Activated B cell treated with CpG ODN at 0.5 μM for 24 hours (primary cell): ENCODE results near the gene SRCAP. TPM values are rescaled to one million over a fixed set of nuclear protein-coding genes. Genes with fewer than 3 reads are reported as not detected.

Source experiments
- ATAC-seq: fragments of 200-7000 bp; cut with Tn5 transposase; one replicate; pipeline ENCODE4 v1.10.0; 2021; ENCODE audit warnings: low read depth, mild to moderate bottlenecking, moderate library complexity
- CTCF ChIA-PET: fragments of 350-600 bp; sonication (Branson Sonifier 250); formaldehyde crosslinking; loops from one replicate; lab custom pipeline; 2021; ENCODE audit warnings: antibody characterized with exemption; lab: Charles Lee
- POLR2A ChIA-PET: fragments of 350-600 bp; sonication (Branson Sonifier 250); formaldehyde crosslinking; loops from one replicate; lab custom pipeline; 2021; ENCODE audit warnings: antibody characterized with exemption; lab: Charles Lee
- DNase-seq: peaks from one replicate; pipeline ENCODE4 v3.0.0; 2022
- H3K27ac Mint-ChIP-seq: one replicate; pipeline ENCODE4 v1.8.0; 2020; ENCODE audit warnings: mixed read lengths
- H3K27me3 Mint-ChIP-seq: one replicate; pipeline ENCODE4 v1.8.0; 2021; ENCODE audit warnings: mixed read lengths
- H3K36me3 Mint-ChIP-seq: one replicate; pipeline ENCODE4 v1.8.0; 2021; ENCODE audit warnings: low read depth, mixed read lengths
- H3K4me1 Mint-ChIP-seq: one replicate; pipeline ENCODE4 v1.8.0; 2021; ENCODE audit warnings: mixed read lengths
- H3K4me3 Mint-ChIP-seq: one replicate; pipeline ENCODE4 v1.8.0; 2020; ENCODE audit warnings: mild to moderate bottlenecking, mixed read lengths
- H3K9me3 Mint-ChIP-seq: one replicate; pipeline ENCODE4 v1.8.0; 2020; ENCODE audit warnings: mixed read lengths
- intact Hi-C: fragments of 100-400 bp; cut with micrococcal nuclease; formaldehyde crosslinking; loops from one replicate; pipeline ENCODE4 v1.15.1; 2024
- total RNA-seq: library from RNA; stranded (reverse); gene quantifications from 2 replicates; pipeline ENCODE4 v1.2.3, GENCODE V29; 2022
- TF ChIP-seq, protein P1 (sequence below): fragments of 200-600 bp; IDR thresholded peaks from one replicate; pipeline ENCODE4 v1.8.0; 2022; ENCODE audit warnings: antibody characterized with exemption, mild to moderate bottlenecking

Gene SRCAP
- total RNA-seq, 1 donor from 2014 or later = 123 TPM

DNA sequence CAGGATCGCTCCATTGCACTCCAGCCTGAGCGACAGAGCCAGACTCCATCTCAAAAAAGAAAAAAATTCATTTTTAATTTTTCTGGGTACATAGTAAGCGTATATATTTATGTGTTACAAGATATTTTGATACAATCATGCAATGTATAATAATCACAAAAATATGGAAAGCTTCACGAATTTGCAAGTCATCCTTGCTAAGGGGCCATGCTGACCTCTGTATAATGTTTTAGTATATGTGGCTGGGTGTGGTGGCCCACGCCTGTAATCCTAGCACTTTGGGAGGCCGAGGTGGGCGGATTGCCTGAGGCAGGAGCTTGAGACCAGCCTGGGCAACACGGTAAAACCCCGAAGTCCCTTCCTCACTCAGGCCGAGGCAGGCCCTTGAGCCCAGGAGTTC is 23.8 kb upstream of the SRCAP start:
- no peak for ATAC-seq
- Mint-ChIP-seq H3K4me3 (no peak overlapping the region), H3K9me3 (no peaks in the 10 kb centered on the region), H3K4me1 (no peaks in the 10 kb centered on the region), H3K36me3 (peaks cover 13% of the 10 kb centered on the region), H3K27me3 (no peaks in the 10 kb centered on the region), H3K27ac (no peak overlapping the region)
- TF ChIP-seq, protein P1, sequence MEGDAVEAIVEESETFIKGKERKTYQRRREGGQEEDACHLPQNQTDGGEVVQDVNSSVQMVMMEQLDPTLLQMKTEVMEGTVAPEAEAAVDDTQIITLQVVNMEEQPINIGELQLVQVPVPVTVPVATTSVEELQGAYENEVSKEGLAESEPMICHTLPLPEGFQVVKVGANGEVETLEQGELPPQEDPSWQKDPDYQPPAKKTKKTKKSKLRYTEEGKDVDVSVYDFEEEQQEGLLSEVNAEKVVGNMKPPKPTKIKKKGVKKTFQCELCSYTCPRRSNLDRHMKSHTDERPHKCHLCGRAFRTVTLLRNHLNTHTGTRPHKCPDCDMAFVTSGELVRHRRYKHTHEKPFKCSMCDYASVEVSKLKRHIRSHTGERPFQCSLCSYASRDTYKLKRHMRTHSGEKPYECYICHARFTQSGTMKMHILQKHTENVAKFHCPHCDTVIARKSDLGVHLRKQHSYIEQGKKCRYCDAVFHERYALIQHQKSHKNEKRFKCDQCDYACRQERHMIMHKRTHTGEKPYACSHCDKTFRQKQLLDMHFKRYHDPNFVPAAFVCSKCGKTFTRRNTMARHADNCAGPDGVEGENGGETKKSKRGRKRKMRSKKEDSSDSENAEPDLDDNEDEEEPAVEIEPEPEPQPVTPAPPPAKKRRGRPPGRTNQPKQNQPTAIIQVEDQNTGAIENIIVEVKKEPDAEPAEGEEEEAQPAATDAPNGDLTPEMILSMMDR = no peak
- ChIA-PET POLR2A (interaction anchor here (0.7 kb wide), 1 partner anchor 8 kb away, joined by 6 read pairs; no protein-coding TSS in a partner anchor), CTCF (no interaction called here)
- intact Hi-C loops = no loop called here
- DNase-seq = no peak

DNA sequence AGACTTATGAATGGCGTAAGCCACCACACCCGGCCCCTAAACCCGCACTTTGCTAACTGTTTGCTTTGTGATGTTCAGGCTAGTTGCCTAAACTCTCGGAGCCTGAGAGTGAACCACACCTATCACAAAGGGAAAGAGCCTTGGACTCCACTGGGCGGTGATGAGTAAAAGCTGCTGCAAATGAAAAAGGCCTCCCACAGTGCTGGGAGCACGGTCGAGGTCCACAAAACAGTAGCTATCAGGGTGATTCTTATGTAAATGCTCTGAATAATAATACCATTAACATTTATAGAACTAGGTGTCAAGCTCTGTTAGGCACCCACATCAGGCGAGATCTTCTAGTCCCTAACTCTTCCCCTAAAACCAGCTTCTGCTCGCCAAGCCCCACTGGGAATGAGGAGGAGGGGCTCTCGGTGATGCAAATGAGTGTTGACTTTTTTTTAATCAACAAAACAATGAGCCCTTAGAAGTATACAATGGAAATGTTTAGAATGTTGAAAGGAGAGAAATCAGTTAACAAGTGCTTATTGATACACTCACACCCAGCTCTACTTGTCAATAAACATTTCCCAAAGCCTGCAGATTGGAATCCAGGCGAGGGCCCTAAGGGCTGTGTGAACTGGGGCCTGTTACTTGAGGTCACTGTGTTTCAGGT is 20.9 kb upstream of the SRCAP start:
- no peak overlapping the region for H3K27ac Mint-ChIP-seq
- intact Hi-C loops = no loop called here
- ChIA-PET CTCF (no interaction called here), POLR2A (interaction anchor here (0.7 kb wide), 1 partner anchor 50 kb away, joined by 3 read pairs; no protein-coding TSS in a partner anchor)
- ATAC-seq (no peak), DNase-seq (no peak)
- H3K9me3 Mint-ChIP-seq = no peaks in the 10 kb centered on the region
- H3K4me3 Mint-ChIP-seq = no peak overlapping the region
- H3K36me3 Mint-ChIP-seq = no peaks in the 10 kb centered on the region
- H3K27me3 Mint-ChIP-seq = no peaks in the 10 kb centered on the region
- TF ChIP-seq, protein P1 = no peak
- peaks cover 2% of the 10 kb centered on the region for H3K4me1 Mint-ChIP-seq

DNA sequence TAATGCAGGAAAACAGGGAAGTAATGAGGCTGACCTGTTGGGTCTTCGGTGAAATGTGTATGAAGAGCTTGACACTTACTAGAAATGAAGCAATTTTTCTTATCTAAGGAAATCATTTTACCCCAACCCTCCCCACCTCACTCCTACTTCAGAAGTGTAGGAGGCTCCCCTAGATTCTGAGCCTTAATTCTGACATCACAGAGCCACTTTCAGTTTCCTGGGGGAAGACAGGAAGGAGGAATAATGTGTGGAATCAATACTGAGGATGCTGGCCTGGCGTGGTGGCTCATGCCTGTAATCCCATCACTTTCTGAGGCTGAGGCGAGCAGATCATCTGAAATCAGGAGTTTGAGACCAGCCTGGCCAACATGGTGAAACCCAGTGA is 20.4 kb upstream of the SRCAP start:
- Mint-ChIP-seq H3K27me3 (no peaks in the 10 kb centered on the region), H3K27ac (no peak overlapping the region), H3K36me3 (no peaks in the 10 kb centered on the region), H3K4me3 (no peak overlapping the region), H3K4me1 (peaks cover 2% of the 10 kb centered on the region), H3K9me3 (no peaks in the 10 kb centered on the region)
- ChIA-PET POLR2A (interaction anchor here (0.5 kb wide), 1 partner anchor 39 kb away, joined by 5 read pairs; no protein-coding TSS in a partner anchor), CTCF (no interaction called here)
- ATAC-seq (no peak), DNase-seq (no peak)
- intact Hi-C loops = no loop called here
- TF ChIP-seq, protein P1 = no peak

DNA sequence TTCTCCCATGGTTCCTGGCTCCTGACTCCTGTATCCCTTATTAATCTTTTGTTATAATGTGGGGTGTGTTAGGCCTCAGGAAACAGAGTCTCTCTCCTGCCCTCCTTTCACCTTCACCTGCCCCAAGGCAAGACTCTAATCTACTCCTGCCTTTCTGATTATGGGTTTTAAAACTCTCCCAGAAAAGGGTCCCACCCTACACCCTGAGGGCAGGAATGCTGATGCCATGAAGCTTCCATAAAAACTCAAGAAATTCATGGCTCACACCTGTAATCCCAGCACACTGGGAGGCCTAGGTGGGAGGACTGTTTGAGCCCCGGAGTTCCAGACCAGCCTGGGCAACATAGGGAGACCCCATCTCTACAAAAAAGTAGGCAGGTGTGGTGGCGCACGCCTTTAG is 18.6 kb upstream of the SRCAP start:
- ATAC-seq = no peak
- CTCF ChIA-PET = no interaction called here

DNA sequence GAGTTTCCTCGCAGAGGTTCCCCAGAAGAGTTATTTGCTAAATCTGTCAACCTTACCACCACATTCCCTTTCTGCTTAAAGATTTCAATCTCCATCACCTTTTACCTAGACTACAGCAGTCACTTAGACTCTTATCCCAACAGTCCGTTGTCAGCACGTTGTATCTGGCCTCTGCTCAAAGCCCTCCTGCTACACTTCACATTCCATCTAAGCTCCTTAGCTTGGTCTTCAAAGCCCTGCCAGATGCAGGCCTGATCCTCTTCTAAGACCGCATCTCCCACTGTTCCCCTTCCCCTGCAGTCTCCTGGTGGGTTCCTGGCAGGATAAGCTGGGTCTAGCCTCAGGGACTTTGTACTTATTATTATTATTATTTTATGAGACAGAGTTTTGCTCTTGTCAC is 10.3 kb upstream of the SRCAP start:
- Mint-ChIP-seq H3K36me3 (no peaks in the 10 kb centered on the region), H3K9me3 (no peaks in the 10 kb centered on the region), H3K27ac (no peak overlapping the region), H3K4me1 (peaks cover 5% of the 10 kb centered on the region), H3K4me3 (no peak overlapping the region), H3K27me3 (no peaks in the 10 kb centered on the region)
- ChIA-PET POLR2A (no interaction called here), CTCF (no interaction called here)
- ATAC-seq (no peak), DNase-seq (no peak)
- intact Hi-C loops = no loop called here
- TF ChIP-seq, protein P1 = no peak

More for the DNA sequence above, 18.6 kb upstream of the SRCAP start:
- Mint-ChIP-seq H3K27me3 (no peaks in the 10 kb centered on the region), H3K4me3 (no peak overlapping the region), H3K4me1 (peaks cover 2% of the 10 kb centered on the region), H3K9me3 (no peaks in the 10 kb centered on the region), H3K27ac (no peak overlapping the region), H3K36me3 (no peaks in the 10 kb centered on the region)
- no peak for DNase-seq
- intact Hi-C loops = no loop called here
- POLR2A ChIA-PET = interaction anchor here (1.9 kb wide), 1 partner anchor 21 kb away, joined by 7 read pairs; no protein-coding TSS in a partner anchor
- TF ChIP-seq, protein P1 = no peak
